ENCODE results near the gene CREB3L2. TPM values are rescaled to one million over a fixed set of nuclear protein-coding genes. Genes with fewer than 3 reads are reported as not detected.

The CREB3L2 gene
- total RNA-seq, 2 experiments from 2014 or later = 22.7 to 79.0 TPM

DNA sequence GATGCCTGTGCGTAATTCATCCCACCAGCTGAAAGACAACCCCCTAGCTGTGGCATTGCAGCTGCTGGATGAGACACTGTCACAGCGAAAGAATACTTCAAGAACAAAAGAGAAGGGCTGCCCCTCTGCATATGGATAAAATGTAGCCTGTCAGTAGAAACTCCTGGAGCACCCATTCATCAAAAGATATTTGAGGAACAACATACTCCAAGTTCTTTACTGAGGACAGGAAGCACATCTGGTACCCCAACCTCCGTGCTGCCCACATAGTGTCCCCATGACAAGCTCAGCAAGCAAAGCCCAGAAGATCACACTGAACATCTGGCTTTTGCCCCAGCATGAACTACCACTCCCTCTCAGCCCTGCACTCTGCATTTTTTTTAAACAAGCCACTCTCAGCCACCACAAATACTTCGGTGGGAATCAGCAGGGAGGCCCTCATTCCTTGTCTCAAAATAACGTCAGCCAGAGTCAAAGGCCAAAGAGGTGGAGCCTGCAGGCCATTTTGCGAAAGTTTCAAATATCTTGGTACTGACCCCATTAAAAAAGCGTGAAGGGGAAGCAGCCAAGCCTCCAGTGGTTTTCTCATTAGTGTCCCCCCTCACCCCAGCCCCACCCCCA is 1.7 kb downstream of the CREB3L2 start:
- ChIA-PET CTCF (ENCODE audit: unreplicated experiment) (interaction anchor here (0.7 to 1.9 kb wide), 5 partner anchors 8 to 96 kb away, joined by 3 to 8 read pairs (median 4); no protein-coding TSS in a partner anchor), POLR2A (interaction anchor here (0.7 to 6.7 kb wide), 12 partner anchors 9 to 1639 kb away, joined by 3 to 65 read pairs (median 4); no protein-coding TSS in a partner anchor)
- H3K79me2 ChIP-seq (ENCODE audit: insufficient read depth, low read depth, low read length) = peaks cover 64% of the 10 kb centered on the region
- H3K4me2 ChIP-seq (ENCODE audit: low read length) = peak overlapping the region; percentile 86
- H4K20me1 ChIP-seq (ENCODE audit: insufficient read depth, low read length) = no peaks in the 10 kb centered on the region
- peak overlapping the region; percentile 48; the same call in 1 of the 2 replicates for H2AFZ ChIP-seq (ENCODE audit: low read length)
- H3K4me1 ChIP-seq (ENCODE audit: insufficient read depth, low read length, poor library complexity, severe bottlenecking) = peaks cover 42% of the 10 kb centered on the region
- TF ChIP-seq CTCF (conservative IDR thresholded peaks at IDR 0.05; ENCODE audit: low read length) = peak; percentile 39; the same call in 1 of the 2 replicates
- TF ChIP-seq EZH2phosphoT487 (IDR thresholded peaks at IDR 0.05; ENCODE audit: borderline replicate concordance, low read depth, low read length) = no peak
- DNase-seq (ENCODE audit: low spot score) = peak; percentile 52
- peak overlapping the region; percentile 80 for H3K4me3 ChIP-seq (ENCODE audit: low read depth, low read length, poor library complexity, severe bottlenecking)
- BruUV-seq (replicated peaks) = no TSS peak
- peaks cover 27% of the 10 kb centered on the region for H3K36me3 ChIP-seq (ENCODE audit: insufficient read depth, low read length)
- H3K9me2 ChIP-seq (ENCODE audit: insufficient read depth, low read length) = no peaks in the 10 kb centered on the region
- H3K27ac ChIP-seq (ENCODE audit: low read depth, low read length, poor library complexity, severe bottlenecking) = peak overlapping the region; percentile 60
- no peaks in the 10 kb centered on the region for H3K9me3 ChIP-seq (ENCODE audit: low read length)
- intact Hi-C loops (cut with micrococcal nuclease; ENCODE audit: unreplicated experiment) = loop anchor here (1.0 kb wide), 1 partner anchor 12 kb away; no protein-coding TSS in a partner anchor

DNA sequence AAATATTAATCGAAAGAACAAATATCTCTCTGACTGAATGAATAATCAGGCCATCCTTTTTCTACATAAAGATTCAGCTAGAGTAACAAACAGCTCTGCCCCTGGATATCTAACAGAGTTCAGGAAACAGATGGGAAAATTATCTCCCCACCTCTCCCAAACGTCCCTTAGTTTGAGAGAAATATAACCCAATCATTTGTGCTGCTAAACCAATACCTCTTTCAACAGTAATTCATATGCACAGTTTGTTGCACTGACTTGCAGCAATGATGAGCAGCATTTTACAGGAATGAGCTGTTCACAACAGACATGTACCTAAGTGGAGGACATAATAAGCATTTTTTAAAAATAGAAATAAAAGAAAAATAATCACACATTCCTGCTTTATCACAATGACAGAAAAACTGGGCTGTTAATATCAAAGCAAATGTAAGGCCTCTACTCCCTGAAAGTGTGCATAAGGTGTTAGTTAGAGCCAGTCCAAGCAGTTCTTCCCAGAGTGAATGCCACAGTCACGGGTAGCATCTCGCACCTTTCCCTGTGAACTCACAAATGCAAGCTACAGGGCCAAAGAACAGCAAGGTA is 2.3 kb downstream of the CREB3L2 start:
- peak overlapping the region; percentile 86 for H3K4me2 ChIP-seq (ENCODE audit: low read length)
- no TSS peak for BruUV-seq (replicated peaks)
- H3K79me2 ChIP-seq (ENCODE audit: insufficient read depth, low read depth, low read length) = peaks cover 70% of the 10 kb centered on the region
- H3K9me3 ChIP-seq (ENCODE audit: low read length) = no peaks in the 10 kb centered on the region
- H2AFZ ChIP-seq (ENCODE audit: low read length) = no peak overlapping the region
- intact Hi-C loops (cut with micrococcal nuclease; ENCODE audit: unreplicated experiment) = loop anchor here (1.0 kb wide), 1 partner anchor 11 kb away; no protein-coding TSS in a partner anchor
- H4K20me1 ChIP-seq (ENCODE audit: insufficient read depth, low read length) = no peaks in the 10 kb centered on the region
- H3K4me3 ChIP-seq (ENCODE audit: low read depth, low read length, poor library complexity, severe bottlenecking) = peak overlapping the region; percentile 80
- no peak for DNase-seq (ENCODE audit: low spot score)
- POLR2A ChIA-PET = interaction anchor here (0.6 to 6.7 kb wide), 12 partner anchors 9 to 98 kb away, joined by 3 to 65 read pairs (median 4); no protein-coding TSS in a partner anchor
- H3K9me2 ChIP-seq (ENCODE audit: insufficient read depth, low read length) = no peaks in the 10 kb centered on the region
- H3K4me1 ChIP-seq (ENCODE audit: insufficient read depth, low read length, poor library complexity, severe bottlenecking) = peaks cover 42% of the 10 kb centered on the region
- TF ChIP-seq CTCF (conservative IDR thresholded peaks at IDR 0.05; ENCODE audit: low read length) = no peak
- no peak for TF ChIP-seq EZH2phosphoT487 (IDR thresholded peaks at IDR 0.05; ENCODE audit: borderline replicate concordance, low read depth, low read length)
- CTCF ChIA-PET (ENCODE audit: unreplicated experiment) = interaction anchor here (0.7 to 1.9 kb wide), 6 partner anchors 9 to 96 kb away, joined by 3 to 8 read pairs (median 4); no protein-coding TSS in a partner anchor
- H3K36me3 ChIP-seq (ENCODE audit: insufficient read depth, low read length) = peaks cover 27% of the 10 kb centered on the region
- H3K27ac ChIP-seq (ENCODE audit: low read depth, low read length, poor library complexity, severe bottlenecking) = peak overlapping the region; percentile 60

All from OCI-LY7 (cell line).